GM19372 (cell line): ENCODE measurements around the gene VIL1.

ENCODE experiments used
- ATAC-seq: cut with Tn5 transposase; IDR thresholded peaks from one replicate; pipeline ENCODE4 v1.9.1; 2021; ENCODE audit warnings: mild to moderate bottlenecking, low read depth, moderate library complexity; ENCODE audit not compliant: unreplicated experiment

Gene VIL1

DNA sequence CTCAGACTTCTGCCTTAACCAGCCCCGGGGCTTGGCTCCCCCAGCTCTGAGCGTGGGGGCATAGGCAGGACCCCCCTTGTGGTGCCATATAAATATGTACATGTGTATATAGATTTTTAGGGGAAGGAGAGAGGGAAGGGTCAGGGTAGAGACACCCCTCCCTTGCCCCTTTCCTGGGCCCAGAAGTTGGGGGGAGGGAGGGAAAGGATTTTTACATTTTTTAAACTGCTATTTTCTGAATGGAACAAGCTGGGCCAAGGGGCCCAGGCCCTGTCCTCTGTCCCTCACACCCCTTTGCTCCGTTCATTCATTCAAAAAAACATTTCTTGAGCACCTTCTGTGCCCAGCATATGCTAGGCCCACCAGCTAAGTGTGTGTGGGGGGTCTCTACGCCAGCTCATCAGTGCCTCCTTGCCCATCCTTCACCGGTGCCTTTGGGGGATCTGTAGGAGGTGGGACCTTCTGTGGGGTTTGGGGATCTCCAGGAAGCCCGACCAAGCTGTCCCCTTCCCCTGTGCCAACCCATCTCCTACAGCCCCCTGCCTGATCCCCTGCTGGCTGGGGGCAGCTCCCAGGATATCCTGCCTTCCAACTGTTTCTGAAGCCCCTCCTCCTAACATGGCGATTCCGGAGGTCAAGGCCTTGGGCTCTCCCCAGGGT is 13.7 kb upstream of the VIL1 start:
- no peak for ATAC-seq

DNA sequence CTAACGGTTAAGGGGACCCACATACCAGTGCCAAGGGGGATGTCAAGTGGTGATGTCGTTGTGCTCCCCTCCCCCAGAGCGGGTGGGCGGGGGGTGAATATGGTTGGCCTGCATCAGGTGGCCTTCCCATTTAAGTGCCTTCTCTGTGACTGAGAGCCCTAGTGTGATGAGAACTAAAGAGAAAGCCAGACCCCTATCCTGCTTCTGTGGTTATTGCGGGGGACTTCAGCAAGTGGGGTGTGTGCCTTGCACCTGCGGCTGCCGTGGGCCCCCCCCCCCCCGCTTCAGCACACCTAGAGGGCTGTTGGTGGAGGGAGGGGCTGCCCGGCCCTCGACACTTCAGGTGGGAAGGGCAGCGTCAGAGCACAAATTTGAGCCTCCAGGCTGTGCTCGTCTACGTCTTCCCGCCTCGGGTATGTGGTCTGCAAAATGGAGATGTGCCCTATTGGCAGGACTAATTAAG is 13.1 kb upstream of the VIL1 start:
- peak; percentile 27 for ATAC-seq

DNA sequence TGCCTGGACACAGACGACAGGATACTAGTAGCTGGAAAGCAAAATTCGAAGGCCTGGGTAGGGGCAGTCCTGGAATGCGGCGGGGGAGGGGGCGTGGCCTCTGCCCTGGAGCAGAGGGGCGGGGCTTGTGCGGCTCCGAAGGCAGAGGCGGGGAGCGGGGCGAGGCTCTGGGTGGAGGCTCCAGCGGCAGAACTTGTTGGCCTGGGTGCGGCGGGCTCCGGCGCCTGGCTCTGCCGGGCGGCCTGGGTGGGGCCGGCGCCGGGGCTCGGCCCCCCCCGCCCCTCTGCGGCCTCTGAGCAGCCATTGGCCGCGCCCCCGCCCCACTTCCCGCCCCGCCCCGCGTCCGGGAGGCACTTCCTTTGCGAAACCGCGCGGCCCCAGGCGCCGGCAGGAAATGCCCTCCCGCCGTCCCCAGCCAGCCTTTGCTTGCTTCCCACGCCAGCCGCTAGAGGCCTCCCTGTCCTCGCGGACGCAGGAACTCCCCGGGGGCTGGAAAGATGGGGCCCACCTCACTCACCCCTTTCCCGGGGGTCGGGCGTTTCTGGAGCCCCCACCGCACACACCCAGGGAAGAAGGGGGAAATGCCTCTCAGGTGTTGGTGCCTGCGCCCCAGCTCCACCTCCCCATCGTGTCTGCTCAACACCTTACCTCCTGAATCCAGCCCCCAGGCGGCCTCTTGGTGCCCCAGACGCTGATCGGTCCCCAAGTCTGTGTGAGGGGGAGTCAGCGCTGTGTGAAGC is 12.5 kb upstream of the VIL1 start:
- ATAC-seq: peak; percentile 82

DNA sequence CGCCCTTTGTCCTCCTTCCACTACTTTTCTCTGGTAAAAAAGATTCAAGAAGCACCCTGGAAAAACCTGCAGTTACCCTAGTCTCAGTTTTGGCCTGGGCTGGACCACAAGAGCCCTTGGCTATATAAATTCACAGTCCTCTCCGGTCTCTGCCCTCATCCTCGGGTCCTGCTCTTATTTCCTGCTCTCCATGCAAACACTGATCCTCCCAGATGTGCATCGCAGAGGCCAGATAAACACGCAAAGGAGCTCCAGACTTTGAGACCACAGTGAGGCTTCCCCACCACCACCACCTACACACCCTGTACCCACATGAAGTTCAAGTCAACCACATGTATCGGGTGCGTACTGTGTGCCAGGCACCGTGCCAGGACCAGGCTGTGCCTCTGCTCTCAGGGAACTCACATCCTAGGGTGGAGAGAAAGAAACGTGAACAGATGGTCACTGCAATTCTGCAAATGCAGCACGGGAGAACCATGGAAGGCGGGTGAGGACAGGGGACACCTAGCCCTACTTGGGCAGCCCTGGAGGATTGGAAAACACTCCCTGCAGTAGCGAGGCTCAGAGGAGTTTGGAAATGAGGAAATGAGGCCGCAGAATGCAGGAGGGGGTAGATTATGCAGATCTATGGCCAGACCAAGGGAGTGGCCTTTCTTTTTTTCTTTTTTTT is 11.8 kb upstream of the VIL1 start:
- ATAC-seq: no peak

DNA sequence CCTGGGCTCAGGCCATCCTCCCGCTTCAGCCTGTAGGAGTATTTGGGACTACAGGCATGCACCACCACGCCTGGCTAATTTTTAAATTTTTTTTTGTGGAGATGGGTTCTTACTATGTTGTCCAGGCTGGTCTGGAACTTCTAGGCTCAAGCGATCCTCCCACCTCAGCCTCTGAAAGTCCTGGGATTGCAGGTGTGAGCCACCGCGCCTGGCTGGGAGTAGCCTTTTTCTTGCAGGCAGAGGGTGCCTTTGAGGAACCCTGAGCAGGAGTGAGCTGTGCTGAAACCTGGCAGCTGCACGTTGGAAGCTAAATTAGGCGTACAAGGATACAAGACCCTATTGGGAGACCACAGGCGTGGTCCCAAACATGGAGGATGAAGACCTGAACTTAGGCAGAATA is 11.2 kb upstream of the VIL1 start:
- ATAC-seq: no peak

DNA sequence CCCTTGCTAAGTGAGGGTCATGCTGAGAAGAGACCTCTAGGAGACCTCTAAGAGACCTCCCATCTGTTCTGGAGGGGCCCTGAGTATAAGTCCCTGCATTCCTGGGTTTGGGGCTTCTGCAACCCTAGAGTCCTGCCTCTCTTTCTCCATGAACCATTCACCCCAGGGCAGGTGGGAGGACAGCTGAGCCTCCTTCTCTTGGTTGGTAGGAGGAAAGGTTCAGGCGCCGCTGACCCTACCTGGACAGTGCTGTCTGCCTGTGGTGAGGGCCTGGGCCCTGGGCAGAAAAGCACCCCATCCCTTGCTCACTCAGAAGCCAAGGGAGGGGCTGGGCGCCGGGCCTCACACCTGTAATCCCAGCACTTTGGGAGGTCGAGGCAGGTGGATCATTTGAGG is 604 bp upstream of the VIL1 start:
- no peak for ATAC-seq

DNA sequence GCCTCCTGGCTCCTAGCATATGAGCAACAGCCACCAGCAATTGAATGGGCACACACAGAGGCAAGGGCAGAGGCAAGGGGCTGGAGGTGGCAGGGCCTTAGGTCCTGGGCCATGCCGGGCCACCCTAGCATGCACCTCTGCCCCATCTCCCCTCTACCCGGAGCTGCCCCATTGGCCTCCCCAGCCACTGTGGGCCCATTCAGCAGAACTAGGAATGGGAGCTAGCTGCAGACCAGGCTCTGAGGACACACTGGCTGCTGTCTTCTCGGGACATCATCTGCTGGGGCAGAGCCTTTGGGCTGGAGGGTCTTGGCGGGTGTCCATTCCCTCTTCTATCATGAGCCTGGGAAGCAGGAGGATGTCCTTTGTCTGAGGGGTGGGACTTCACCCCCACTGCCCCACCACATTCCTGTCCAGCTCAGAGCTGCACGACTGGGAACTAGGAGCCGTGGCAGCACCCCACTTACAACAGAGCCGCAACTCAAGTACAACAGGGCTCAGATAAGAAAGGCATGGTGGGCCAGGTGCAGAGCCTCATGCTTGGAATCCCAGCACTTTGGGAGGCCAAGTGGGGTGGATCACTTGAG is 800 bp downstream of the VIL1 start:
- ATAC-seq: no peak

DNA sequence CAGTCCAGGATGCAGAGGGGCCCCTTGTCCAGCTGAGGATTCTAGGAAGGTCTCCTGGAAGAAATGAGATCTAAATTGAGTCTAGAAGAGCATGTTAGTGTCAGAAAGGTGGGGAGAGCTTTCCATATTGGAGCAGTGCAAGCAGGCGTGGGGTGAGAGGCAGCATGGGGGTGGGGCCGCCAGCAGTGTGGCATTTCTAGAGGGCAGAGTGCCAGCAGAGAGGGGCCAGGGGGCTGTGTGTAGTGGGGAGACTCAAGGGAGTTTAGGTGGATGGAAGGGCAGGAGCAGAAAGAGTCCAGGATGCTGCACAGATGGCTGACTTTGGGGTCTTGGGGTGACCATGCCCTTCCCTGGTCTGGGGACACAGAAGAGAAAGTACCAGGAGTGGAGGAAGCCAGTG is 2.1 kb downstream of the VIL1 start:
- ATAC-seq: no peak

DNA sequence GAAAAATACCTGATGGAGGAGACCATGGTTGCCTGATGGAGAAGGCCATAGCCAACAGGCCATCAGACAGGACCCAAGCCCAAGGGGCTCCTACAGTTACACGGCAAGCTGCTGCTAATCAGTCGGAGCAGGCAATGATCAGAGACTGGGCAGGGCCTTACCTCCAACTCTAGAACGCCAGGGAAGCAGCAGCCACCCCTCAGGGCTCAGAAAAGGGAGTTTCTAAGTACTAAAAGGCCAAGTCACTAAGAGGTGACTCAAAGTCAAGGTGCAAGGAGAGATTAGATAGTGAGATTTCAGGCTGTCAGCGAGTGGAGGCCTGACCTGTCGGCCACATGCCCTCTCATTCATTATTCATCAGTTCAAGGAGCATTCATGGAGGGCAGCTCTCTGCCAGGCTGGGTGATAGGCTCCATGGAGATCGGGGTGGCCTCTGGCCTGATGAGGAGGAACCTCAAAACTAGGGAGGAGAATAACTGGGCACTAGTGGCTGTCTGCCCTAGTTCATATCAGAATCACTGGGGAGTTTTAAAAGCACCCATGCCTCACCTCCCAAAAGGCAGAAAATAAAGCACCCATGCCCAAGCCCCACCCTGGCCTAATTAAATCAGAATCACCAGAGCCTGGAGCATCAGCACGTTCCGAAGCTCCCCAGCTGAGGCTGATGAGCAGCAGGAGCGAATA is 3.6 kb downstream of the VIL1 start:
- ATAC-seq: no peak

DNA sequence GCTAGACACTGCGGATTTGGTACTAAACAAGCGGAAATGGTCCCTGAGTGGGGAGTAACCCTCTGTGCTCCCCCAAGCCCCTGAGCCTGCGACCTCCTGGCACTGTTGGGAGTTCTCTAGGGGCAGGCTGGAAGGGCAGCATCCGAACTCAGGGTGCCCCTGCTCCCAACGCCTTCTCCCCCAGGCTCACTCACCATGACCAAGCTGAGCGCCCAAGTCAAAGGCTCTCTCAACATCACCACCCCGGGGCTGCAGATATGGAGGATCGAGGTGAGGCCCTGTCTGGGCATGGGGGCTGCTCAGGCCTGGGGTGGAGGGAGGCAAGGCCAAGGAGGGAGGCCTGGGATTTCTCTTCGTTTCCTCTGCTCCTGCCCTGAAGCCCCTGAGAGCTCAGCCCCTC is 4.7 kb downstream of the VIL1 start:
- no peak for ATAC-seq

DNA sequence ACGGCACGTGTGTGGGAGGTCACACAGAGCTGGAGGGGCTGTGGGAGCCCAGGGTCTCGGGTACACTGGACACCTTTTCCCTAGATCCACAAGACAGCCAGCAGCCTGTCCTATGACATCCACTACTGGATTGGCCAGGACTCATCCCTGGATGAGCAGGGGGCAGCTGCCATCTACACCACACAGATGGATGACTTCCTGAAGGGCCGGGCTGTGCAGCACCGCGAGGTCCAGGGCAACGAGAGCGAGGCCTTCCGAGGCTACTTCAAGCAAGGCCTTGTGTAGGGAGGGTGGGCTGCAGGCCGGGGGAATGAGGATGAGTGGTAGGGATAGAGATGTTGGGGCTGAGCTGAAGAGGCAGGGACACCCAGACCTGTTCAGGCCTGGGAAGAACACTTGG is 6.6 kb downstream of the VIL1 start:
- ATAC-seq: no peak

DNA sequence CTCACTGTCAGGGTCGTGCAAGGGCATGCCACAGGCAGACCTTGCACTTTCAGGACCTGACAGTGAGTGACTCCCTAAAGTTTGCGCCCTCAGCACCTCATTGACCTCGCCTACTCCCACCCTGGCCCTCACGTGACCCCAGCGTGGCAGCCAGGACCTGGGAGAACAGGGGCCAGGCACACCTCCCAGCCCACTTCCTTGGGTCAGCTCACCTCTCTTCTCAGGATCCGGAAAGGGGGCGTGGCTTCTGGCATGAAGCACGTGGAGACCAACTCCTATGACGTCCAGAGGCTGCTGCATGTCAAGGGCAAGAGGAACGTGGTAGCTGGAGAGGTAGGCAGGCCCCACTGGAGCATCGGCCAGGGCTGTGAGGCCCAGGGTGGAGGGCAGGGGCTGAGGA is 8.8 kb downstream of the VIL1 start:
- ATAC-seq: no peak

DNA sequence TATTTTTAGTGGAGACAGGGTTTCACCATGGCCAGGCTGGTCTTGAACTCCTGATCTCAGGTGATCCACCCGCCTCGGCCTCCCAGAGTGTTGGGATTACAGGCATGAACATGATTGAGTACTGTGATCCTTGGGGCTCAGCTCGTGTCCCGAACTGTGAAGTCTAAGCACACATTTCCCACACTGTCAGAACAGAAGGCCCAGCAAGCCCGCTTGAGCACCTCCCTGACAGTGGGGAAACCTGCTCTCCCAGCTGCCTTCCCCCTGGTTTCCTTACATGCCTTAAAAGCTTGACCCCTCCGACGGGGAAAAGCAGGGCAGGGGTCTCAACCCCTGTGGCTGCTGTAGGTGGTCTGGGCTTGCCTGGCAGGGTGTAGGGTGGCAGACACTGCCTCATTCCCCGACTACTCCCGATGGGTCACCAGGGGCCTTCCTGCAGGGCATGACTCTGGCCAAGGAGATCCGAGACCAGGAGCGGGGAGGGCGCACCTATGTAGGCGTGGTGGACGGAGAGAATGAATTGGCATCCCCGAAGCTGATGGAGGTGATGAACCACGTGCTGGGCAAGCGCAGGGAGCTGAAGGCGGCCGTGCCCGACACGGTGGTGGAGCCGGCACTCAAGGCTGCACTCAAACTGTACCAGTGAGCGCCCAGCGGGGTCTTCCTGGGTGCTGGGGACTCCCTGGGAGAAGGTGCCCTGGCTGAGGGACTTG is 10.1 kb downstream of the VIL1 start:
- no peak for ATAC-seq

DNA sequence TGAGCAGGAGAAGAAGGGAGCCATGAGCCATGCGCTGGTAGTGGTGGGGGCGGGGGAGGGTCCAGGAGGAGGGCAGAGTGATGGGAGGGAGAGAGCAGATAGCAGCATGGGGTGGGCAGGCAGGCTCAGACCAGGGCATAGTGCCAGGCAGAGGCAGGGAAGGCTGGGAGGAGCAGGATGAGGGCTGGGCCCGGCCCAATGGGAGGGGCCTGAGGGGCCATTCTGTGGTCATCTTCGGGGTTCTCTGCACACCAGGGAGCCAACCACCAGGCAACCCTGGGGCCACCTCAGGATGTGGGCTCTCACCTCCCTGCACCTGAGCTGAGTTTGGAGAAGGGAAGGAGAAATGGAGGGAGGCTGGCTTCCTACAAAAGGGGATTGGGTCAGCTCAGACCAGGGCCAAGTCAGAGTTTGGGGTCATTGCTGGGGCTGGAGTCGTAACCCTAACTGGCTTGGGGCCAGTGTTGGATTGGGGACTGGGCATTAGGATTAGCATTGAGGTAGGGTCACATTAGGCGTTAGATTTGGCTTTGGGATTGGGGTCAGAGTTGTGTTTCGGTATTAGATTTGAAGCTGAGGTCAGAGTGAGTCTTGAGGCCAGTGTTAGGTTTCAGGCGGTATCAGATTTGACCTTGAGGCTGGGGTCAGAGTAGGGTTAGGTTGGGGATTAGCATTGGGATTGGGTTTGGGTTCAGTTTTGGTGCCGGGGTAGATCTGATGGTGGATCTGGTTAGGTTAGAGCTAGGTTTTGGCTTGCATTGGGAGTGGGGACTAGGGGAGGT is 11.2 kb downstream of the VIL1 start:
- ATAC-seq: no peak

DNA sequence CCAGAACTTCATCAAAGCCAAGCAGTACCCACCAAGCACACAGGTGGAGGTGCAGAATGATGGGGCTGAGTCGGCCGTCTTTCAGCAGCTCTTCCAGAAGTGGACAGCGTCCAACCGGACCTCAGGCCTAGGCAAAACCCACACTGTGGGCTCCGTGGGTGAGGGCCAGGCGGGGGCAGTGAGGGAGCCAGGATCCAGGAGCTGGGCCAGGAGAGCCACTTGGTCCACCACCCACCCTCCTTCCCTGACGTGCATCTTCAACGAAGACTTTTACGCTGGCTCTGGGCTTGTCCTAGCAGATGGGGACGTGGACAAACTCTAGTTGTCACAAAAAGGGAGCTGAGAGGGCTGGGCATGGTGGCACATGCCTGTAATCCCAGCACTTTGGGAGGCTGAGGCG is 11.8 kb downstream of the VIL1 start:
- ATAC-seq: no peak

DNA sequence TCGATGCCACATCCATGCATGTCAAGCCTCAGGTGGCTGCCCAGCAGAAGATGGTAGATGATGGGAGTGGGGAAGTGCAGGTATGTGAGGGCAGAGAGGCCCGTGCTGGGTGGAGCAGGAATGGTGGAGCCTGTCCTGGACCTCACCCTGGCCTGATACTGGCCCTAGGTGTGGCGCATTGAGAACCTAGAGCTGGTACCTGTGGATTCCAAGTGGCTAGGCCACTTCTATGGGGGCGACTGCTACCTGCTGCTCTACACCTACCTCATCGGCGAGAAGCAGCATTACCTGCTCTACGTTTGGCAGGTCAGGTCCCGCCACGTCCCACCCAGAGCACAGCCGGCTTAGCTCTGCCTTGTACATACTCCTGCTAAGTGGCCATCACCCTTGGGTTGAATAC is 13.0 kb downstream of the VIL1 start:
- ATAC-seq: no peak

DNA sequence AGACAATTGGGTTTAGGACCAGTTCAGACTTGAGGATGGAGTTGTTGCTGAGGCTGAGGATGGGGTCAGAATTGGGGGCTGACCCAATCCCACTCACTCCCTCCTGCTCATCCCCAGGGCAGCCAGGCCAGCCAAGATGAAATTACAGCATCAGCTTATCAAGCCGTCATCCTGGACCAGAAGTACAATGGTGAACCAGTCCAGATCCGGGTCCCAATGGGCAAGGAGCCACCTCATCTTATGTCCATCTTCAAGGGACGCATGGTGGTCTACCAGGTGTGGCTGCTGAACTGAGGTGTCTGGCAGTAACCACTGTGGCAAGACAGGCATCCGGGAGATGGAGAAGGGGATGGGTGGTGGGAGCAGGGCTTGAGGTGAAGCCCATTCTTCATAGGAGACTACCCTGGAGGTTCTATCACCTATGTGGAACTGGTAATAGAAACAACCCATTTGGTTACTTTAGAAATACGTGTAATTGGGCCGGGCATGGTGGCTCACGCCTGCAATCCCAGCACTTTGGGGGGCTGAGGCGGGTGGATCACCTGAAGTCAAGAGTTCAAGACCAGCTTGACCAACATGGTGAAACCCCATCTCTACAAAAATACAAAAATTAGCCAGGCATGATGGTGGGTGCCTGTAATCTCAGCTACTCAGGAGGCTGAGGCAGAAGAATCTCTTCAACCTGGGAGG is 13.9 kb downstream of the VIL1 start:
- no peak for ATAC-seq

DNA sequence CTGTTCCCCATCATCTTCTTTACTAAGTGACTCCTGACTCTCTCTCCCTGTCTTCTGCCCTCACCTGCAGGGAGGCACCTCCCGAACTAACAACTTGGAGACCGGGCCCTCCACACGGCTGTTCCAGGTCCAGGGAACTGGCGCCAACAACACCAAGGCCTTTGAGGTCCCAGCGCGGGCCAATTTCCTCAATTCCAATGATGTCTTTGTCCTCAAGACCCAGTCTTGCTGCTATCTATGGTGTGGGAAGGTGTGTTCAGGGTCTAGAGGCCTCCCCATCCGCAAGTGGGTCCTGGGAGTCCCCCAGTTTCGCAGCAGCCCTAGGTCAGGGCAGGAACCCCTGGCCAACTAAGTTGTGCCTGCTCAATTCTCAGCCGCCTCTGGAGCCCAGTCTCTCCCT is 15.5 kb downstream of the VIL1 start:
- ATAC-seq: no peak
